PFSK-1 (cell line): ENCODE results near the gene RTN4RL1.

ENCODE experiments used
- FOXP2 ChIP-seq: optimal IDR thresholded peaks from 2 replicates; pipeline ENCODE3; 2011; ENCODE audit warnings: borderline replicate concordance, control low read depth, inconsistent platforms; ENCODE audit not compliant: insufficient read depth; ENCODE audit errors: extremely low read length, extremely low read depth
- POLR2AphosphoS5 ChIP-seq: IDR thresholded peaks from 2 replicates; pipeline ENCODE4 v1.6.1; 2012; ENCODE audit warnings: low read depth, mild to moderate bottlenecking, control low read depth, low read length, moderate library complexity
- SIN3A ChIP-seq: IDR thresholded peaks from 2 replicates; pipeline ENCODE4 v1.6.1; 2012; ENCODE audit warnings: mild to moderate bottlenecking, low read length, moderate library complexity, borderline replicate concordance; ENCODE audit not compliant: insufficient read depth
- TAF1 ChIP-seq: IDR thresholded peaks from 2 replicates; pipeline ENCODE4 v1.6.1; 2012; ENCODE audit warnings: low read length, control low read depth, borderline replicate concordance; ENCODE audit not compliant: insufficient read depth
- TF ChIP-seq, protein P1 (sequence below), 2 experiments: IDR thresholded peaks; 2 replicates each; pipeline versions ENCODE4 v1.6.1 to v1.8.0; 2011 to 2012; ENCODE audit warnings: low read depth in 2 of 2, low read length in 2 of 2, control low read depth in 1 of 2, inconsistent platforms in 1 of 2, mild to moderate bottlenecking in 1 of 2, moderate library complexity in 1 of 2; ENCODE audit not compliant: insufficient read depth in 1 of 2

DNA sequence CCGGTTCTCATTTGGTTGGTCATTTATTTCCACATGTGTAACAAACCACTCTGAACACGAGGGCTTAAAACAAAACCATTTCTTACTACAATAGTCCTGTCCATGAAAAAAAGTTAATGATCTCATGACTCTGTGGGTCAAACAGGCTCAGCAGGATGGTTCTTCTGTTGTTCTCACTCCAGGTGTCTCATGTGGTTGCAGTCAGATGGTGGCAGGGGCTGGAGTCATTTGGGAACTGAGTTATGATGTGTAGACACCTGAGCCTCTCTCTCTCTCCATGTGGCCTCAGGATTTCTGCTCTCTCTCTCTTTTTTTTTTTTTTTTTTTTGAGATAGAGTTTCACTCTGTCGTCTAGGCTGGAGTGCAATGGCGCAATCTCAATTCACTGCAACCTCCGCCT lies 55.4 kb downstream of the RTN4RL1 start:
- TF ChIP-seq POLR2AphosphoS5 (no peak), TAF1 (no peak), SIN3A (no peak), FOXP2 (no peak)
- TF ChIP-seq, protein P1, sequence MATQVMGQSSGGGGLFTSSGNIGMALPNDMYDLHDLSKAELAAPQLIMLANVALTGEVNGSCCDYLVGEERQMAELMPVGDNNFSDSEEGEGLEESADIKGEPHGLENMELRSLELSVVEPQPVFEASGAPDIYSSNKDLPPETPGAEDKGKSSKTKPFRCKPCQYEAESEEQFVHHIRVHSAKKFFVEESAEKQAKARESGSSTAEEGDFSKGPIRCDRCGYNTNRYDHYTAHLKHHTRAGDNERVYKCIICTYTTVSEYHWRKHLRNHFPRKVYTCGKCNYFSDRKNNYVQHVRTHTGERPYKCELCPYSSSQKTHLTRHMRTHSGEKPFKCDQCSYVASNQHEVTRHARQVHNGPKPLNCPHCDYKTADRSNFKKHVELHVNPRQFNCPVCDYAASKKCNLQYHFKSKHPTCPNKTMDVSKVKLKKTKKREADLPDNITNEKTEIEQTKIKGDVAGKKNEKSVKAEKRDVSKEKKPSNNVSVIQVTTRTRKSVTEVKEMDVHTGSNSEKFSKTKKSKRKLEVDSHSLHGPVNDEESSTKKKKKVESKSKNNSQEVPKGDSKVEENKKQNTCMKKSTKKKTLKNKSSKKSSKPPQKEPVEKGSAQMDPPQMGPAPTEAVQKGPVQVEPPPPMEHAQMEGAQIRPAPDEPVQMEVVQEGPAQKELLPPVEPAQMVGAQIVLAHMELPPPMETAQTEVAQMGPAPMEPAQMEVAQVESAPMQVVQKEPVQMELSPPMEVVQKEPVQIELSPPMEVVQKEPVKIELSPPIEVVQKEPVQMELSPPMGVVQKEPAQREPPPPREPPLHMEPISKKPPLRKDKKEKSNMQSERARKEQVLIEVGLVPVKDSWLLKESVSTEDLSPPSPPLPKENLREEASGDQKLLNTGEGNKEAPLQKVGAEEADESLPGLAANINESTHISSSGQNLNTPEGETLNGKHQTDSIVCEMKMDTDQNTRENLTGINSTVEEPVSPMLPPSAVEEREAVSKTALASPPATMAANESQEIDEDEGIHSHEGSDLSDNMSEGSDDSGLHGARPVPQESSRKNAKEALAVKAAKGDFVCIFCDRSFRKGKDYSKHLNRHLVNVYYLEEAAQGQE (IDR thresholded peaks at IDR 0.05; ENCODE audit: insufficient read depth in 1 of 2, low read depth in 2 of 2, low read length in 2 of 2), result no peak
